Spleen (tissue), 7 donors: Measurements from ENCODE around the gene PRR5L.

Experiments used
- POLR2AphosphoS5 ChIP-seq, 3 donors: sonication (generic); formaldehyde crosslinking; IDR thresholded peaks; one replicate each; pipeline ENCODE4 v1.5.1; 2017; ENCODE audit warnings: antibody characterized with exemption in 3 of 3
- TF ChIP-seq, protein P1 (sequence below), 11 experiments: fragments of 200-600 bp in 7 of 11; fragments of 450-650 bp in 4 of 11; sonication (generic) in 4 of 11; IDR thresholded peaks in 8 of 11; conservative IDR thresholded peaks in 3 of 11; 1 replicate in 7 of 11; 2 replicates in 4 of 11; pipeline versions ENCODE4 v1.4.0 to v1.8.0; 2016 to 2021; ENCODE audit warnings: antibody characterized with exemption in 11 of 11, inconsistent platforms in 4 of 11, mild to moderate bottlenecking in 1 of 11
- donor health status: DM: no; HTN: no; CAD: no; lungs with moderate emphysema.
- donor health status: DM: no; HTN: no; CAD: no.
- donor health status: DM: no; HTN: no; CAD: no.

GRCh38 chr11:36469881-36470802 is 174.1 kb downstream of the PRR5L start:
- TF ChIP-seq, protein P1, sequence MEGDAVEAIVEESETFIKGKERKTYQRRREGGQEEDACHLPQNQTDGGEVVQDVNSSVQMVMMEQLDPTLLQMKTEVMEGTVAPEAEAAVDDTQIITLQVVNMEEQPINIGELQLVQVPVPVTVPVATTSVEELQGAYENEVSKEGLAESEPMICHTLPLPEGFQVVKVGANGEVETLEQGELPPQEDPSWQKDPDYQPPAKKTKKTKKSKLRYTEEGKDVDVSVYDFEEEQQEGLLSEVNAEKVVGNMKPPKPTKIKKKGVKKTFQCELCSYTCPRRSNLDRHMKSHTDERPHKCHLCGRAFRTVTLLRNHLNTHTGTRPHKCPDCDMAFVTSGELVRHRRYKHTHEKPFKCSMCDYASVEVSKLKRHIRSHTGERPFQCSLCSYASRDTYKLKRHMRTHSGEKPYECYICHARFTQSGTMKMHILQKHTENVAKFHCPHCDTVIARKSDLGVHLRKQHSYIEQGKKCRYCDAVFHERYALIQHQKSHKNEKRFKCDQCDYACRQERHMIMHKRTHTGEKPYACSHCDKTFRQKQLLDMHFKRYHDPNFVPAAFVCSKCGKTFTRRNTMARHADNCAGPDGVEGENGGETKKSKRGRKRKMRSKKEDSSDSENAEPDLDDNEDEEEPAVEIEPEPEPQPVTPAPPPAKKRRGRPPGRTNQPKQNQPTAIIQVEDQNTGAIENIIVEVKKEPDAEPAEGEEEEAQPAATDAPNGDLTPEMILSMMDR (IDR thresholded peaks at IDR 0.05 in 8 of 11, conservative IDR thresholded peaks at IDR 0.05 in 3 of 11) = no peak
- no peak for TF ChIP-seq POLR2AphosphoS5 (IDR thresholded peaks at IDR 0.05)
